HG03139 (cell line): ENCODE measurements around the gene OR1J2.
"Not testable (repeated sequence)": the region's sequence is repeated elsewhere in the genome, so short reads cannot be mapped to it uniquely, and the experiment has no call there.

ENCODE experiments used
- ATAC-seq: cut with Tn5 transposase; IDR thresholded peaks from one replicate; pipeline ENCODE4 v1.9.1; 2021; ENCODE audit not compliant: unreplicated experiment

Gene OR1J2

GRCh38 chr9:122510502-122510901, at the start of gene OR1J2:
Gene OR1J2 (plus strand): TSS chr9:122510802. CDS start chr9:122510802, 0 bp downstream.
- no peak for ATAC-seq

GRCh38 chr9:122463828-122464632, 46.6 kb upstream of the OR1J2 start:
- peak; percentile 53 for ATAC-seq

GRCh38 chr9:122464633-122465567, 45.7 kb upstream of the OR1J2 start:
- ATAC-seq = peak; percentile 76

GRCh38 chr9:122466456-122466855, 44.1 kb upstream of the OR1J2 start:
- ATAC-seq = no peak

- no peak for ATAC-seq
Measured at GRCh38 chr9:122468735-122469134, 41.9 kb upstream of the OR1J2 start.

- ATAC-seq = no peak
Measured at GRCh38 chr9:122474561-122474960, 36.0 kb upstream of the OR1J2 start.

GRCh38 chr9:122475717-122476116, 34.9 kb upstream of the OR1J2 start:
- ATAC-seq = no peak

- no peak for ATAC-seq
Measured at GRCh38 chr9:122477346-122477745, 33.3 kb upstream of the OR1J2 start.

- no peak for ATAC-seq
Measured at GRCh38 chr9:122477826-122478225, 32.8 kb upstream of the OR1J2 start, which contains the start of gene OR1J1. Gene OR1J1 (minus strand): TSS chr9:122477926. CDS start chr9:122477926, 0 bp downstream.

GRCh38 chr9:122479062-122479461, 31.5 kb upstream of the OR1J2 start:
- no peak for ATAC-seq

GRCh38 chr9:122498883-122499288, 11.7 kb upstream of the OR1J2 start:
- peak; percentile 76 for ATAC-seq

- ATAC-seq = no peak
Measured at GRCh38 chr9:122506964-122507363, 3.6 kb upstream of the OR1J2 start.

- no peak for ATAC-seq
Measured at GRCh38 chr9:122518226-122518625, 7.6 kb downstream of the OR1J2 start.

GRCh38 chr9:122518841-122519240, 8.2 kb downstream of the OR1J2 start, which contains the start of gene OR1J4:
Gene OR1J4 (plus strand): TSS chr9:122519141. CDS start chr9:122519141, 0 bp downstream.
- ATAC-seq = no peak

GRCh38 chr9:122519376-122519775, 8.8 kb downstream of the OR1J2 start:
- no peak for ATAC-seq

- ATAC-seq = no peak
Measured at GRCh38 chr9:122526602-122527001, 16.0 kb downstream of the OR1J2 start.

GRCh38 chr9:122527193-122527592, 16.6 kb downstream of the OR1J2 start, which contains the start of gene OR1N1:
Gene OR1N1 (minus strand): TSS chr9:122527293. CDS start chr9:122527293, 0 bp downstream.
- ATAC-seq = no peak

- not testable (repeated sequence) for ATAC-seq
Measured at GRCh38 chr9:122531157-122531556, 20.6 kb downstream of the OR1J2 start.

GRCh38 chr9:122536134-122536533, 25.5 kb downstream of the OR1J2 start:
- ATAC-seq = no peak

GRCh38 chr9:122537066-122537465, 26.5 kb downstream of the OR1J2 start:
- ATAC-seq = not testable (repeated sequence)

- ATAC-seq = no peak
Measured at GRCh38 chr9:122538757-122539156, 28.2 kb downstream of the OR1J2 start.
